H1 (cell line): ENCODE data around the gene CGREF1. TPM values are rescaled to one million over a fixed set of nuclear protein-coding genes. Genes with fewer than 3 reads are reported as not detected.
A peak's percentile ranks its signal among the peaks of the same experiment; 100 is the strongest.

ENCODE experiments used
- BACH1 ChIP-seq: IDR thresholded peaks from 2 replicates; pipeline ENCODE4 v1.6.1; 2012; ENCODE audit warnings: low read length, improper control_type of control experiment
- CHD1 ChIP-seq: IDR thresholded peaks from 2 replicates; pipeline ENCODE4 v1.6.1; 2012; ENCODE audit warnings: low read depth, low read length, improper control_type of control experiment
- CHD2 ChIP-seq: IDR thresholded peaks from 2 replicates; pipeline ENCODE4 v1.6.1; 2012; ENCODE audit warnings: low read length, improper control_type of control experiment
- CREB1 ChIP-seq: IDR thresholded peaks from 2 replicates; pipeline ENCODE4 v1.6.1; 2012; ENCODE audit warnings: inconsistent platforms
- CTBP2 ChIP-seq: IDR thresholded peaks from 2 replicates; pipeline ENCODE4 v1.7.0; 2011; ENCODE audit warnings: borderline replicate concordance, mild to moderate bottlenecking, moderate library complexity, mixed read lengths, low read length; ENCODE audit not compliant: insufficient read depth, insufficient read length
- EGR1 ChIP-seq: IDR thresholded peaks from 2 replicates; pipeline ENCODE4 v1.6.1; 2011; ENCODE audit warnings: low read depth, low read length, borderline replicate concordance
- FOSL1 ChIP-seq: IDR thresholded peaks from 2 replicates; pipeline ENCODE4 v1.6.1; 2011; ENCODE audit warnings: mild to moderate bottlenecking, low read depth, low read length, moderate library complexity; ENCODE audit not compliant: insufficient read depth
- GTF2F1 ChIP-seq: IDR thresholded peaks from 2 replicates; pipeline ENCODE4 v1.6.1; 2012; ENCODE audit warnings: low read depth, low read length, improper control_type of control experiment, borderline replicate concordance
- HDAC6 ChIP-seq: IDR thresholded peaks from one replicate; pipeline ENCODE4 v1.7.1; 2012; ENCODE audit warnings: low read depth, mild to moderate bottlenecking, inconsistent platforms, low read length, moderate library complexity
- JUND ChIP-seq: IDR thresholded peaks from 2 replicates; pipeline ENCODE4 v1.6.1; 2011; ENCODE audit warnings: mild to moderate bottlenecking, improper control_type of control experiment, low read length
- NRF1 ChIP-seq: IDR thresholded peaks from 2 replicates; pipeline ENCODE4 v1.6.1; 2011; ENCODE audit warnings: mild to moderate bottlenecking, low read depth, low read length, improper control_type of control experiment
- POLR2A ChIP-seq, 2 experiments: IDR thresholded peaks; 1 replicate in 1 of 2; 2 replicates in 1 of 2; pipeline ENCODE4 v1.6.1; 2011; ENCODE audit warnings: low read depth in 2 of 2, low read length in 2 of 2, mild to moderate bottlenecking in 2 of 2; ENCODE audit errors: control extremely low read depth in 1 of 2
- POLR2AphosphoS5 ChIP-seq: IDR thresholded peaks from 2 replicates; pipeline ENCODE4 v1.6.1; 2011; ENCODE audit warnings: low read depth, low read length
- RBBP5 ChIP-seq: IDR thresholded peaks from 2 replicates; pipeline ENCODE4 v1.7.1; 2012; ENCODE audit warnings: low read depth, mild to moderate bottlenecking, inconsistent platforms, low read length, moderate library complexity, borderline replicate concordance
- SAP30 ChIP-seq: fragments of 300-600 bp; sonication (generic); IDR thresholded peaks from 2 replicates; pipeline ENCODE4 v1.7.1; 2012; ENCODE audit warnings: low read length, moderate library complexity, mild to moderate bottlenecking, inconsistent platforms; ENCODE audit not compliant: insufficient read depth, insufficient replicate concordance
- SIRT6 ChIP-seq: IDR thresholded peaks from one replicate; pipeline ENCODE4 v1.7.1; 2012; ENCODE audit warnings: low read length, inconsistent platforms
- SIX5 ChIP-seq: IDR thresholded peaks from 2 replicates; pipeline ENCODE4 v1.6.1; 2011; ENCODE audit warnings: mild to moderate bottlenecking, low read depth, low read length
- SP1 ChIP-seq: IDR thresholded peaks from 2 replicates; pipeline ENCODE4 v1.6.1; 2011; ENCODE audit warnings: low read depth, low read length
- TAF1 ChIP-seq: IDR thresholded peaks from 2 replicates; pipeline ENCODE4 v1.6.1; 2011; ENCODE audit warnings: mild to moderate bottlenecking, low read depth, low read length
- TBP ChIP-seq: IDR thresholded peaks from 2 replicates; pipeline ENCODE4 v1.6.1; 2011; ENCODE audit warnings: low read depth, low read length, improper control_type of control experiment
- polyA plus RNA-seq, 7 experiments: library from polyadenylated mRNA; depleted of rRNA in 3 of 7; stranded (reverse) in 5 of 7; unstranded in 2 of 7; fragments of >200 nt in 5 of 7; fragments of 200-250 nt in 2 of 7; gene quantifications; 1 replicate in 5 of 7; 2 replicates in 1 of 7; 4 replicates in 1 of 7; pipeline versions ENCODE4 v1.2.1 to v1.2.3, GENCODE V29; 2011 to 2013; ENCODE audit warnings: missing spikeins in 2 of 7, mixed read lengths in 2 of 7
- total RNA-seq: library from RNA; stranded (reverse); fragmentation: NEBNext Ultra II Directional; extraction: Animal tissue kit (Norgen Biotek cat#: 25700); gene quantifications from 2 replicates; pipeline ENCODE4 v1.2.1, GENCODE V29; 2021
- TF ChIP-seq, protein P1 (sequence below): IDR thresholded peaks from 2 replicates; pipeline ENCODE4 v1.6.1; 2012; ENCODE audit warnings: inconsistent platforms
- TF ChIP-seq, protein P2 (sequence below): IDR thresholded peaks from 2 replicates; pipeline ENCODE4 v1.6.1; 2011; ENCODE audit warnings: low read depth, mild to moderate bottlenecking, low read length; ENCODE audit not compliant: insufficient read depth
- TF ChIP-seq, protein P3 (sequence below): IDR thresholded peaks from 2 replicates; pipeline ENCODE4 v1.6.1; 2012; ENCODE audit warnings: low read length, inconsistent platforms

CGREF1 gene
- total and polyA plus RNA-seq, 2 of the 8 experiments (the other 6 are each of a cell fraction or from before 2014, with no cell fraction given), result 2.5 to 3.4 TPM

DNA sequence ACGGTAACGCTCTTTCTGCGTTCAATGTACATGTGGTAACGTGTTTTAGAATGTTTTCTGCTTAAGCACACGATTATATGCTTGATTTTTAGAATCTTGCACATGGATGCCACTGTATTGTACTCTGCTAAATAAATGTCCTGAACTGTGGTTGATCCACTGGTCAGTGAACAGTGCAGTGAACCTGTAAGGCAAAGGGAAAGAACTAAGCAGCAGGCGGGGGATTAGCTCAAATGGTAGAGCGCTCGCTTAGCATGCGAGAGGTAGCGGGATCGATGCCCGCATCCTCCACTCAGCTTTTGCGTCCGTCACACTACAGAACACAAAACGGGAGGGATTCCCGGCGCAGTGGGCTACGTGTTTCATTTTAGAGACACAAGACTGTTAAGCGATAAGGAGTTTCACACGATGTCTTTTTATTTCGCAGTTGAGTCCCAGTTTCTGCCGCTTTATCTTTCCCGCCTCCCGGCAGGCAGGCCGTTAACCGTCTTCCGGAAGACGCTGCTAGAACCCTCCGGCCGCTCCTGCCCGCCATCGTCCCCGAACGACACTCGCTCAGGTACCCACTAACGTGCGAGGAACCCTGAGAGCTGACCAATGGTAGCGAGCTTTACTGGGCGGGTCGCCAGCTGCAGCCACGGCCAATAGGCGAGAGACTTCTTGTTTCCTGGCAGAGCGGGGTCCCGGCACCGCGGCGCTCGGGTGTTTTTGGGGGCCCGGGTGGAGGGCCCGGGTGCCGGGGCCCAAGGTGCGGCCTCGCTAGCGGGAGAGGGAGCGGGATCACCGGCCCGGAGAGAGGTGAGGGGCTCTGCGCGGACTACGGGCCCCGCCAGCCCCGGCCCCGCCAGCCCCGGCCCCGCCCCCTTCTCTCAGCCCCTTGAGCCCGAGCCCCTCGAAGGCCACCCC lies 67.7 kb downstream of the CGREF1 start, which contains the start of gene AGBL5 (continued):
- TF ChIP-seq CHD1 (no peak), POLR2A (IDR thresholded peaks at IDR 0.05; ENCODE audit: control extremely low read depth in 1 of 2, low read depth in 2 of 2, low read length in 2 of 2) (peak; percentile 51 to 74; a peak in 2 of 3 replicates), SP1 (peak; percentile 77), NRF1 (peak; percentile 43; the same call in 1 of the 2 replicates), TAF1 (no peak; the same call in 1 of the 2 replicates), SIX5 (no peak), SAP30 (no peak), TBP (peak; percentile 98), CREB1 (peak; percentile 36; the same call in 1 of the 2 replicates), POLR2AphosphoS5 (0 out of 2 replicates have a peak, but pooled peaks have one; percentile 41), CTBP2 (no peak), JUND (no peak), HDAC6 (no peak), FOSL1 (no peak), BACH1 (peak; percentile 93), RBBP5 (peak; percentile 95), EGR1 (no peak), CHD2 (peak; percentile 62), SIRT6 (no peak), GTF2F1 (no peak)
- TF ChIP-seq, protein P1, sequence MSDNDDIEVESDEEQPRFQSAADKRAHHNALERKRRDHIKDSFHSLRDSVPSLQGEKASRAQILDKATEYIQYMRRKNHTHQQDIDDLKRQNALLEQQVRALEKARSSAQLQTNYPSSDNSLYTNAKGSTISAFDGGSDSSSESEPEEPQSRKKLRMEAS, result peak; percentile 81
- TF ChIP-seq, protein P2, sequence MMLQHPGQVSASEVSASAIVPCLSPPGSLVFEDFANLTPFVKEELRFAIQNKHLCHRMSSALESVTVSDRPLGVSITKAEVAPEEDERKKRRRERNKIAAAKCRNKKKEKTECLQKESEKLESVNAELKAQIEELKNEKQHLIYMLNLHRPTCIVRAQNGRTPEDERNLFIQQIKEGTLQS, result no peak
- TF ChIP-seq, protein P3, sequence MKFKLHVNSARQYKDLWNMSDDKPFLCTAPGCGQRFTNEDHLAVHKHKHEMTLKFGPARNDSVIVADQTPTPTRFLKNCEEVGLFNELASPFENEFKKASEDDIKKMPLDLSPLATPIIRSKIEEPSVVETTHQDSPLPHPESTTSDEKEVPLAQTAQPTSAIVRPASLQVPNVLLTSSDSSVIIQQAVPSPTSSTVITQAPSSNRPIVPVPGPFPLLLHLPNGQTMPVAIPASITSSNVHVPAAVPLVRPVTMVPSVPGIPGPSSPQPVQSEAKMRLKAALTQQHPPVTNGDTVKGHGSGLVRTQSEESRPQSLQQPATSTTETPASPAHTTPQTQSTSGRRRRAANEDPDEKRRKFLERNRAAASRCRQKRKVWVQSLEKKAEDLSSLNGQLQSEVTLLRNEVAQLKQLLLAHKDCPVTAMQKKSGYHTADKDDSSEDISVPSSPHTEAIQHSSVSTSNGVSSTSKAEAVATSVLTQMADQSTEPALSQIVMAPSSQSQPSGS, result peak; percentile 92
